ENCODE measurements around the gene KRTAP5-8.
"Not testable (repeated sequence)": the region's sequence is repeated elsewhere in the genome, so short reads cannot be mapped to it uniquely, and the experiment has no call there.

The KRTAP5-8 gene

DNA sequence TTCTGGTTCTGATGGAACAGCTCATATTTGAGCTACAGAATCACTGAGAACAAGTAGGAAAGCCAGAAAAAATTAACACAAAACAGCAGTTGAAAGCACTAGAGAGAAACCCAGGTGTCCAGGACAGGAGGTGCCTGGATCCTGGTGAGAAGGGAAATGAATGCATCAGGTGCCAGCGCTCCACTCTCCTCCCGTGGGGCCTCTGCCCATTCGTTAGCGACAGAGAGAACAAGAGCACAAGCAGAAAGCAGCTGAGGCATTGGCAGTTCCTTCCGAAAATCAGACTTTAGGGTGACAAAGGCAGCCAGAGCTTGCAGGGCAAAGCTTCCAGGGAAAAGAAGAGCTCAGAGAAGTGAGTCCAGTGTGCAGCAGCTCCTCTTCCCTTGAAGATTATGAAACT, 30.7 kb upstream of the KRTAP5-8 start:
- no peak for DNase-seq (ENCODE audit: low spot score)

DNA sequence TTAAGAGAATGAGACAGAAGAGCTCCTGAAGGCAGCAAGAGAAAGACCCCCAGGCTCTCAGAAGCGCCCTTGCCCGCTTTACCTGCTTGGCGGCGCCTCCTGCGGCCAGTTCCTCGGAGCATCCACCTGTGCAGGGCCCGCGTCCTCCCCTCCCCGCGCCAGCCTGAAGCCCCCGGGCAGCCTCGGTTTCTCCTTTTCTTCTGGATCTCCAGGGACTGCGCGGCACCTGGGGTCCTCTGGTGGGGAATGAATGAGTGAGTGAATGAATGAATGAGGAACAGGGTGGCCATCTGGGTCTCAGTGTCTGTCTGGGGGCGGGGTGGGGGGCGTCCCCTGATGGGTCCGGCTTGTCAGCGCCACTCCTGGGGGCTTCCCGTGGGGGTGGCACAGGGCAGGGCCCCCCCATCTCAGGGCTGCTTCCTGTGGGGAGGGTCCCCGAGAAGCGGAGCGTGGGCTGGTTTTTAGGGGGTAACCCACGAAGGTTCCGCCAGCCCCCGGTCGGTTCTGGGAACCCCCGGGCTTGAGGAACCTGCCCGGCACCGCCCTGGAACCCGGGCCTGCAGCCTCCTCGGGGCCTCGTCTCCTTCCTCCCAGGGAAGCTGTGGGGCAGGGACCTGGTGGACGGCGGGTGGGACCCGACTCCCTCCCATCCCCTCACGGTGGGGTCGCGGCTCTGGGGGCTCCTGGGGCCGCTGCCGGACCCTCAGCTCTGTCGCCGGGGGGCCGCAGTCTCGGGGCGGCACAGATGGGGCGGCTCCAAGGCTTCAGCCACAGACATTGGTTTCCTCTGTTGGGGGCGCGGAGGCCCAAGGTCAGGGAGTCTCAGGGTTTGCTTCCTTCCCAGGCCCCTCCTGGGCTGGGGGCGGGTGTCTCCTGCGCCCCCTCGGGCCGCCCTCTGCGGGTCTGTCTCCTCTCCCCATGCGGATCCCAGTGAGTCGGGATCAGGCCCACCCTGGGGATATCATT, 19.0 kb upstream of the KRTAP5-8 start:
- no peak for DNase-seq (ENCODE audit: low spot score)

DNA sequence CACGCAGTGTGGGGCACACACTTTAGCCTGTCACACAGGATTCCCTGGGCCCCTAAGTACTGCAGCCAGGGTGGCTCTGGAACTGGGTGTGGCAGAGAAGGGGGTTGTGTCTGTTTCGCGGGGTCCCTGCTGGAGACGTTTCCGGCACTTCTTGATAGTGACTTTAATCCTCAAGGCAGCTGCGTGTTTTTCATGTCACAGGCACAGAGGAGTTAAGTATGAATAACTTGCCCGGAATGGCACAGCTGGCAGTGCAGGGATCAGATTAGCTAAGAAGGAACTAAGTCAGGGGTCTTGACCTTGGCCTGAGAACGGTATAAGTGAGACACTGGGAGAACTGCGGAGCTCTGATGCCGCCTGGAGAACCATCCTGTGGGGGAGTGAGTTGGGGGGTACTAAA, 18.3 kb upstream of the KRTAP5-8 start:
- DNase-seq (ENCODE audit: low spot score) = no peak

DNA sequence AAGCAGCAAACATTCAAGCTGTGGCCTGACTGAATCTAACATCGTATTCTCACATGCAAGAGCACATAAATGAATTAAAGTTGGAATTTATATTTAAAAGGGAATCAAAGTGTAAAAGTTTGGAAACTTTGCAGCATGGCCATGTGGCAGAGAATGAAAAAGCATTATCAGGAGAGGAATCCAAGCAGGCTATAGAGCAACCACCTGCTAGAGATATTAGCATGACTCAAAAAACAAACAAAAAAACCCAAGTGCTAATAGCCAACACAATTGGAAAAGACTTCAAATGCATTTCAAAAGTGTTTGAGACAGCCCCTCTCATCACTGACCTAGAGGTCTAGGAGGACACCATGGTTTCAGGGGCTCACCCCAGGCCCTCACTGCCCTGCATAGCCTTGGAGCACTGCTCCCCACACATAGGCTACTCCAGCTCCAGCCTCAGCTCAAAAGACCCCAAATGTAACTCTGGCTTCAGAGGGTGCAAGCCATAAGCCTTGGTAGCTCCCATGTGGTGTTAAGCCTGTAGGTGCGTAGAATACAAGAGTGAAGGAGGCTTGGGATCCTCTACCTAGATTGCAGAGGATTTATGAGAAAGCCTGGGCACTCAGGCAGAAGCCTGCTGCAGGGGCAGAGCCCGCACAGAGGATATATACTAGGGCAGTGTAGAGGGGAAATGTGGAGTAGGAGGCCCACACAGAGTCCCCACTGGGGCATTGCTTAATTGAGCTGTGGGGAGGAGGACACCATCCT, 12.5 kb upstream of the KRTAP5-8 start:
- DNase-seq (ENCODE audit: low spot score) = no peak

DNA sequence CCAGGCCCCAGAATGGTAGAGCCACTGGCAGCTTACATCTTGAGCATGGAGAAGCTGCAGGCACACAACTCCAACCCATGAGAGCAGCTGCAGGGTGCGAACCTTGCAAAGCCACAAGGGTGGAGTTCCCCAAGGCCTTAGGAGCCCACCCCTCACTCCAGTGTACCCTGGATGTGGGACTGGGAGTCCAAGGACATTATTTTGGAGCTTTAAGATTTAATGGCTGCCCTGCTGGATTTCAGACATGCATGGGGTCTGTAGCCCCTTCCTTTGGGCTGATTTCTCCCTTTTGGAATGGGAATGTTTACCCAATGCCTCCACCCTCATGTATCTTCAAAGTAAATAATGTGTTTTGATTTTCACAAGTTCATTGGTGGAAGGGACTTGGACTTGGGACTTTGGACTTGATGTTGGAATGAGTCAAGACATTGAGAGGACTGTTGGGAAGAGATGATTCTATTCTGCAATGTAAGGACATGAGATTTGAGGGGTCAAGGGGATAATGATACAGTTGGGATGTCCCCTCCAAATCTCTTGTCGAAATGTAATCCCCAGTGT, 11.8 kb upstream of the KRTAP5-8 start:
- DNase-seq (ENCODE audit: low spot score) = no peak

DNA sequence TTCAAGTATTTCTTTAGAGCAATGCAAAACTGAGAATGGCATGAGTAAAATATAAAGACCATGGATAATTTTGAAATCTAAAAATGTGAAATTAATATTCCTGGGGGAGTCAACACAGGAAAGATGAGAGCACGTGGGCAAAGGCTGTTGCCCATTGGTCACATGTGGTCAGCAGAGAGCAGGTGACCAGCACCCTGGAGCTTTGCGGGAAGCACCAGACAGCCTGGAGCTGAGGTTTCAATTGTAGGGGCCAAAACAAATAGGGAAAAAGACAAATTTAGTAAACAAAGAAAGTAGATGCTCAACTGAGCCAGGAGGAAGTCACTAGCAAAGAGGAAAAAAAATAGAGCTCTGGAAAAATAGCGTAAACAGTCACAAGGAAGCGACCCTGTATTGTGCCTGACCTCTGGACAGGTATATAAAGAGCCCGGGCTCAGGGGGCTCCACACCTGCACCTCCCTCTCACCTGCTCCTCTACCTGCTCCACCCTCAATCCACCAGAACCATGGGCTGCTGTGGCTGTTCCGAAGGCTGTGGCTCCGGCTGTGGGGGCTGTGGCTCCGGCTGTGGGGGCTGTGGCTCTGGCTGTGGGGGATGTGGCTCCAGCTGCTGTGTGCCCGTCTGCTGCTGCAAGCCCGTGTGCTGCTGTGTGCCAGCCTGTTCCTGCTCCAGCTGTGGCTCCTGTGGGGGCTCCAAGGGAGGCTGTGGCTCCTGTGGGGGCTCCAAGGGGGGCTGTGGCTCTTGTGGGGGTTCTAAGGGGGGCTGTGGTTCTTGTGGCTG, 10.8 kb upstream of the KRTAP5-8 start, which contains the start of gene KRTAP5-7:
KRTAP5-7 (plus strand) TSS at position 472 of the 780 bp plus-strand sequence; CDS start at position 506, 34 bp downstream.
- DNase-seq (ENCODE audit: low spot score) = not testable (repeated sequence)

DNA sequence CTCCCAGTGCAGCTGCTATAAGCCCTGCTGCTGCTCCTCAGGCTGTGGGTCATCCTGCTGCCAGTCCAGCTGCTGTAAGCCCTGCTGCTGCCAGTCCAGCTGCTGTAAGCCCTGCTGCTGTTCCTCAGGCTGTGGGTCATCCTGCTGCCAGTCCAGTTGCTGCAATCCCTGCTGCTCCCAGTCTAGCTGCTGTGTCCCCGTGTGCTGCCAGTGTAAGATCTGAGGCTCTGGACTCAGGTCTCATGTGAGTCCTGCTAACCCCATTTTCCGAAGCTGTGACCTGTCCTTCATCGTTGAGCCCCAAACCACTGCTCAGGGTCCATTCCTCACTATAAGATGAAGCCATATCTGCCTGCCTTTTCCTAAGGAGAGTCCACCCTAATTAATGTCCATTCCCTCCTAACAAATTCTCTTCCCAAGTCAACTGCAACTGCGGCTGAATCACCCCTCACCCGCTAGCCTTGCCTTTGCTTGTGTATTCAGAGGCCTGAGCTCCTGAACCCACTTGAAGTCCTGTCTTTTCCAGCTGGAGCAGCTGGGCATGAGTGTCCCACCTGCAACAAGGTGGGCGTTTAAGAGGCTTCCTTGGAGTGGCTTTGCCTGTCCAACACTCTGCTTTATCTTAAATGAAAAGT, 10.1 kb upstream of the KRTAP5-8 start:
- DNase-seq (ENCODE audit: low spot score) = no peak

DNA sequence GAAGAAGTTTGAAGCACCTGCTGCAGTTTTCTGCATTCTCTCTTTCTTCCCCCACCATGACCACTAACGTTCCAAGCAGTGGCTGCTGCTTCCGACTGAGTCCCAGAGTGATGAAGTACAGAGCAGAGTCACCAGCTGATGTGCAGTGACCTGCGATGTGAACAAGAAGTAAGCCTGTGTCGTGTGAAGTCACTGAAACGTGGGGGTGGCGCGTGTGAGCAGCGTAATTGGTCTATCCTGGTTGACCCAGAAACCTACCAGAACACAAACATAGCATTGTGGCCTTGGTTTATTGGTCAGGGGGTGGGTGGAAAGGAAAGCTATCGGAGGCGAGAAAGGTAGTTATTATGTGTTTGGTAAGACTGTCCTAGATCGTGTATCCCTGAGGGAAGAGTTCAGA, 7.2 kb upstream of the KRTAP5-8 start:
- DNase-seq (ENCODE audit: low spot score) = no peak

DNA sequence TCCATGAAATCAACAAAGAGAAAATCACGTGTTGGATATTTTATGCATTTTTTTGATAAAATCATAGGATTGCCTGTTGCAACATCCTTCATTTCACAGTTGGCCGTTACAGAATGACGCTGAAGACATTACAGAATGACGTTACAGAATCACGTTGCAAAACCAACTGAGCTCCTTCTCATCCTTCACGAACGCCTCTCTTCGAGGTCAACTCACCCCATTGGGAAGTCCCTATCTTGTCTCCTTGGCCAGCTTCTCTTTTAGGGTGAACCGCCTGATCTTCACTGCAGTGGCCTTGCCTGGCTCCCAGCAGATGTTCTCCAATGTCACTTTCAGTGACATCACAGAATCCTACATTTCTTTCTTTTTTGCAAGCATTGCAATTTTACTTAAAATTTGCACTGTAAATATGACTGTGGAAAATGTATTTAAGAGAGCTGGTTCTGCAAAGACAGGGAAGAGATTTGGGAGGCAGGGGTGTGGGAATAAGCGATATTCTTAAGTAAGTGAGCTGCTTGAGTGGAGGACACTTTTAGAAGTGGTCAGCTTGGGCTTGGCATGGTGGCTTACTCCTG, 5.7 kb upstream of the KRTAP5-8 start:
- DNase-seq (ENCODE audit: low spot score) = no peak

DNA sequence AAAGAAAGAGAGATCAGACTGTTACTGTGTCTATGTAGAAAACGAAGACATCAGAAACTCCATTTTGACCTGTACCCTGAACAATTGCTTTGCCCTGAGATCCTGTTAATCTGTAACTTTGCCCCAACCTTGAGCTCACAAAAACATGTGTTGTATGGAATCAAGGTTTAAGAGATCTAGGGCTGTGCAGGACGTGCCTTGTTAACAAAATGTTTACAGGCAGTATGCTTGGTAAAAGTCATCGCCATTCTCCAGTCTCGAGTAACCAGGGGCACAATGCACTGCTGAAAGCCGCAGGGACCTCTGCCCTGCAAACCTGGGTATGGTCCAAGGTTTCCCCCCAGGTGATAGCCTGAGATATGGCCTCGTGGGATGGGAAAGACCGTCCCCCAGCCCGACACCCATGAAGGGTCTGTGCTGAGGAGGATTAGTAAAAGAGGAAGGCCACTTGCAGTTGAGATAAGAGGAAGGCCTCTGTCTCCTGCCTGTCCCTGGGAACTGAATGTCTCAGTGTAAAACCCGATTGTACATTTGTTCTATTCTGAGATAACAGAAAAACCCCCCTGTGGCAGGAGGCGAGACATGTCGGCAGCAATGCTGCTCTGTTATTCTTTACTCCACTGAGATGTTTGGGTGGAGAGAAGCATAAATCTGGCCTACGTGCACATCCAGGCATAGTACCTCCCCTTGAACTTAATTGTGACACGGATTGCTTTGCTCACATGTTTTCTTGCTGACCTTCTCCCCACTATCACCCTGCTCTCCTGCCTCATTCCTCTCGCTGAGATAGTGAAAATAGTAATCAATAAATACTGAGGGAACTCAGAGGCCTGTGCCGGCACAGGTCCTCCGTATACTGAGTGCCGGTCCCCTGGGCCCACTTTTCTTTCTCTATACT, 2.9 kb upstream of the KRTAP5-8 start:
- not testable (repeated sequence) for DNase-seq (ENCODE audit: low spot score)

DNA sequence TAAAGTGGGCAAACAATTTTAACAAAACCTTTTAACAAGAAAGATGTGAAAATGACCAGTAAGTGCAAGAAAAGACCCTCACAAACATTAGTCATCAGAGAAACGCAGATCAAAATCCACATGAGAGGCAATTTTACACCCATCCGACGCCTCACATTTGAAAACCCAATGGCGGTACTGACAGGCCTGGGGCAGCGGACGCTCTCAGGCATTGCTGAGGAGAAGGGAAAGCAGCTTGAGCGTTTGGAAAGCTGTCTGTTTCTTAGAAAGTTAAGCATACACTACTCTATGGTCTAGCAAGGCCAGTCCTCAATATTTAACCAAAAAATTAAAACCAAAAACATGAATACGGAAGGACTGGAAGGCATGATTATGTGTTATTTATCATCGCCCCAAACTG, 2.0 kb upstream of the KRTAP5-8 start:
- DNase-seq (ENCODE audit: low spot score) = no peak

DNA sequence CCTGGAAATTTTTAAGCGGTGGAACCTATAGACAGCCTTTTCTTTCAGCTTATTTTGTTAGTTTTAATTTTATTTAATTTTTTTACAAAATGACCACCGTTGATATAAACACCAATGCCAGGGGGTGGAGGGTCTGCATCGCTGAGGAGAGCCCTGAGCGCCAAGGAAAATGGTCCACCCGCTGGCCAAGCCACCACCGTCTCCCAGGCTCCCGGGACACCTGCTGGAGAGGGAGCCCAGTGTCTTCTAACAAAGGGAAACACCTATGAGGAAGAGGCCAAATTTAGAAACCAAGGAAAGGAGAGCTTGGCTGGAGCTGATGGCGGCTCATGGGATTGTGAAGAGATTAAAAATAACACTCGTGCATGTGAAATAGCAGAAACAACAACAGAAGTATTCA, 288 bp upstream of the KRTAP5-8 start:
- no peak for DNase-seq (ENCODE audit: low spot score)

DNA sequence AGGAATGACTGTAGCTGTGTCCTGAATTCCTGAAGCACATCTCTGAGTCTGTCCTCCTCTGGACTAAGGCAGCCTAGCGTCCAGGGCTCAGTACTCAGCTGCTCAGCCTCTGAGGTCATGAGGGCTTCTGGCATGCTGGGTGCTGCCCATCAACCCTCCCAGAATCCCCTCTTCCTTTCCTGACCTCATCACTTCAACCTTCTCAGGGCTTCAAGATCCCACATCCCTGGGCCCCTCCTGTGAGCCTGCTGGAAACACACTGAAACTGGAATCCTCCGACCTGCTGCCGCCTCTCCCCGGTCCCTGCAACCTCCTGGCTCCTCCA, 803 bp downstream of the KRTAP5-8 start:
- DNase-seq (ENCODE audit: low spot score) = no peak

DNA sequence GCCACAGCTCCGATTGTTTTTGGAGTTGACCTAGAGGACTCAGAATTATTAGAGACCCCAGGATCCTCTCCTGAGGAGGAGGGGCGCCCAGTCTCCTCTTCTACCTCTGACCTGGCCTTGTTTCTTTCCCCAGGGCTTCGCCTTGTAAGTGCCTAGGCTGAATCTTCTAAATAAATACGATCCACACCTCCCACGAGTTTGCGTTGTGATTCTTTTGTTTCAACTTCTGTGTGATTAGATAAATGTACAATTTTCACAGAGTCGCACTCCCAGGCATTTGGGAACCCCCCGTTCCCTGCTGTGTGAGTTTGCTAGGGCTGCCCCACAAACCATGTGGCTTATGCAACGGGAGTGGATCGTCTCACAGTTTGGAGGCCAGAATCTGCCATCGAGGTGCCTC, 1.2 kb downstream of the KRTAP5-8 start:
- DNase-seq (ENCODE audit: low spot score) = no peak

DNA sequence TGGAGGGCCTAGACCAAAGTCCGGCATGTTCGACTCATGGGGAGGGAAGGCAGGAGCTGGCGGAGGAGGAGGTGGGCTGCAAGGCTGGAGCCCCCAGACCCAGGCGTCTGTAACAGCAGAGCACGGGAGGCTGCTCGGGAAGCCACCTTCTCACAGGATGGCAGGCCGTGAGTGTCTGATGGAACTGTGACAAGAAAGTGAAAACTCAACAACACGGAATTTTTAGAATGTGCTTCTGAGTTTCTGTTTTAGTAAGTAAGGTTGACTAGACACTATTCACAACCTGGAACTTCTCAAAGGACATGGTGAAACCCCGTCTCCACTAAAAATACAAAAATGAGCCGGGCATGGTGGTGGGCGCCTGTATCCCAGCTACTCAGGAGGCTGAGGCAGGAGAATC, 2.1 kb downstream of the KRTAP5-8 start:
- not testable (repeated sequence) for DNase-seq (ENCODE audit: low spot score)

DNA sequence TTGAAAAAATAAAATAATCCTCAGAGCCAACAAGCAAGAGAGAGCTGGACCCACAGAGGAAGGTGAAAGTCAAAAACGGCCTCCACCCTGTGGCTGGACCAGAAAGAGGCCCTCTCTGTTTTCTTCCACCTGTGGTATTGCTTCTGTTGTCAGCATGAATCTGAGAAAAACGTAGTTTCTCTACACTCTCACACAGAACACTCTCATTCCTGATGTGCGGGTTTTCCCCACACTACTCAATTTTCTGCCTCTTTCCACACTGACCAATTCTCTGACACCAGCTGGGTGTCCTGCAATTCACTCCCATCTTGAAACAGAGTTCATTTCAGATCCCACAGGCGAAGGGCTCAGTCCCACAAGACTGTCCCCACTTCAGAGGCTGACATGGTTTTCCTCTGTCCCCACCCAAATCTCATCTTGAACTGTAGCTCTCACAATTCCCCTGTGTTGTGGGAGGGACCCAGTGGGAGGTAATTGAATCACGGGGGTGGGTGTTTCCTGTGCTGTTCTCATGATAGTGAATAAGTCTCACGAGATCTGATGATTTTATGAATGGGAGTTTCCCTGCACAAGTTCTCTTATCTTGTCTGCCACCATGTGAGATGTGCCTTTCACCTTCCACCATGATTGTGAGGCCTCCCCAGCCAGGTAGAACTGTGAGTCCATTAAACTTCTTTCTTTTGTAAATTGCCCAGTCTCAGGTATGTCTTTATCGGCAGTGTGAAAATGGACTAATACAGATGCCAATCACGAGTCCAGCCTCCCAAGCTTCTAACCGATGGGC, 2.9 kb downstream of the KRTAP5-8 start:
- not testable (repeated sequence) for DNase-seq (ENCODE audit: low spot score)

DNA sequence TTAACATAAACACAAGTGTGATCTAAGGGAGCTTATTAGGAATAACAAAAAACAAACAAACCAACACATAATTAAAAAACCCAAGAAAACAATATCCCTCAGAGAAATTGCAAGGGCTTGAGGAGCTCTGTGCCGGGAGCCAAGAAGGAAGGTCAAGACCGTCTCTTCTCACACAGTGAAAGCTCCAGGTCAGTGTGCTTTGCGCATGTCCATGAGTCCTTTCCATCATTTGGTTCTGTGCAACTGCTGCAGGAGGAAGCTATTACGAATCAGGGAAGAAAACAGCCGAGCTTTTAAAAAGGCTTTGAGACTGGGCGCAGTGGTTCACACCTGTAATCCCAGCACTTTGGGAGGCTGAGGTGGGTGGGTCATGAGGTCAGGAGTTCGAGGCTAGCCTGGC, 4.6 kb downstream of the KRTAP5-8 start:
- no peak for DNase-seq (ENCODE audit: low spot score)

DNA sequence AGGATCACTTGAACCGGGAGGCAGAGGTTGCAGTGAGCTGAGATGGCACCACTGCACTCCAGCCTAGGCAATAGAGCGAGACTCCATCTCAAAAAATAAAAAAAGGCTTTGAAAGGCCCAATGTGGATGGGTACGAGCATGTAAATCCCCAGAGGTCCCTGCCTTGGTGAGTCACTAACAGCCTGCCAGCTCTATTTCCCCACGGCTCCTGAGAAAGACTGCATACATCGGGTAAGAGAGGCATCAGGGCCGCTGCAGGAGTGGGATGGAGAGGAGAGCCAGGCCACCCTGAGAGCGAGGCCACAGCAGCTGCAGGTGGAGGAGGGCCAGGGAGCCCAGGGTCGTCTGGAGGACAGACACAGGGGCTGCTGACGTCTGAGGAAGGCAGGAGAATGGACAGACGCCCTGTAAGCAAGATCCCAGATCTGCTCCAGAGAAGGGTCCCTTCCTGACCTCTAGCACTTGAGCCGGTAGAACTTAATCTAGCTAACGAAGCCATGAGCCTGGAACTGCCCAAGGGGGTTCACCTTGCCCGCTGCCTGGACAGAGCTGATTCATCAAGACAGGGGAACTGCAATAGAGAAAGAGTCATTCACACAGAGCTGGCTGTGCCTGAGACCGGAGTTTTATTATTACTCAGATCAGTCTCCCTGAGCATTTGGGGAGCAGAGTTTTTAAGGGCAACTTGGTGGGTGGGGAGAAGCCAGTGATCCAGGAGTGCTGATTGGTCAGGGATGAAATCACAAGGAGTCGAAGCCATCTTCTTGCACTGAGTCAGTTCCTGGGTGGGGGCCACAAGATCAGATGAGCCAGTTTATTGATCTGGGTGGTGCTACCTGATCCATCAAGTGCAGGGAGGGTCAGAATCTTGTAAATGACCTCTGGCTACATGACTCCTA, 5.3 kb downstream of the KRTAP5-8 start:
- no peak for DNase-seq (ENCODE audit: low spot score)

Data from AG08395 (cell line).